Tibial artery (tissue), 4 donors: ENCODE data around the gene ACOT11.
"Not testable (repeated sequence)": the region's sequence is repeated elsewhere in the genome, so short reads cannot be mapped to it uniquely, and the experiment has no call there.

Experiments used
- DNase-seq, 2 donors: peaks; one replicate each; pipeline ENCODE4 v3.0.0-alpha.2; 2019
- H3K27ac ChIP-seq, 2 donors: fragments of 200-600 bp; sonication (generic) in 1 of 2; 1 replicate in 1 of 2; 2 replicates in 1 of 2; pipeline ENCODE4 v1.5.1; 2018 to 2019; ENCODE audit warnings: mild to moderate bottlenecking in 1 of 2
- H3K27me3 ChIP-seq, 2 donors: fragments of 200-600 bp; sonication (generic) in 1 of 2; one replicate each; pipeline versions ENCODE4 v1.5.1 to v1.6.0; 2016 to 2019
- H3K36me3 ChIP-seq, 3 donors: fragments of 200-600 bp; sonication (generic) in 2 of 3; one replicate each; pipeline ENCODE4 v1.5.1; 2016 to 2019; ENCODE audit warnings: mild to moderate bottlenecking in 2 of 3
- H3K4me1 ChIP-seq, 4 donors: fragments of 200-600 bp; sonication (generic) in 2 of 4; 1 replicate in 3 of 4; 2 replicates in 1 of 4; pipeline ENCODE4 v1.5.1; 2016 to 2019
- H3K4me3 ChIP-seq, 2 donors: fragments of 200-600 bp; sonication (generic) in 1 of 2; 1 replicate in 1 of 2; 2 replicates in 1 of 2; pipeline ENCODE4 v1.5.1; 2018 to 2019; ENCODE audit warnings: mild to moderate bottlenecking in 2 of 2
- H3K9me3 ChIP-seq, 3 donors: fragments of 200-600 bp; sonication (generic) in 1 of 3; one replicate each; pipeline ENCODE4 v1.5.1; 2016 to 2019
- CTCF ChIP-seq, 2 experiments: fragments of 200-600 bp in 1 of 2; fragments of 450-650 bp in 1 of 2; IDR thresholded peaks; one replicate each; pipeline ENCODE4 v1.5.1; 2017 to 2019; ENCODE audit warnings: antibody characterized with exemption in 2 of 2, mild to moderate bottlenecking in 1 of 2, moderate library complexity in 1 of 2
- intact Hi-C: fragments of 100-400 bp; cut with DNase I; formaldehyde crosslinking; loops from one replicate; pipeline ENCODE4 v1.15.0; 2023; ENCODE audit warnings: low total_unique reads

ACOT11 gene

DNA sequence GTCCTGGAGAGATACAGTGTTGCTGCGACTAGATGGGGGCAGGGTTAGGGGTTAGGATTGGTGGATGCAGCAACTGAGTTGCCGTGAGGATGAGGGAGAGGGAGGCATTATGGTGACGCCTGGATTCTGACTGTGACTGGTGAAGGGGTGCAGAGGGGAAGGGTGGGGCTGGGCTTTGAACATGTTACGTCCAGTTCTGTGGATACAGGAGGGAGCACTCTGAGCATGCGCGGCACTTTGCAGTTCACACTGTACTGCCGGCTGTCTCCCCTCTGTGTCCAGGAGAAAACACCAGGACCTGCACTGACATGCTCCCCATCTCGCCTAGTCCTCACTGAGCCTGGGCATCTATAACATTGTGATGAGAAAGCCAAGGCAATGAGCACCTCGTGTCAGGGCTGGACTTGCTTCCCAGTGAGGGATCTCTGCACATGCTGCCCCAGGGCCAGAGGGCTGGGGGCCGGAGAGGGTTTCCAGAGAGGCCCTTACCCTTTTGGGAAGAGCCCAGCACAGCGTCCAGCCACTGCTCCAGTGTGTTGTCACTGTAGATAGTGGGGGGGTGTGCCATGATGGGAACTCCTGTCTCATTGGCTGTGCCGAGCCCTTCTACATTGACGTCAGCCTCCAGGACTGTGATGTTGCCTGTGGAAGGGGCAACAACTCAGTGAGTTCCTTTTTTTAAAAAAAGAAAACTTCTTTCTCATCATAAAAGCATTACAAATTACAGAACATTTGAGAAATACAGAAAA lies 67.7 kb downstream of the ACOT11 start:
- Histone ChIP-seq H3K36me3 (peaks cover 0 to under 1% (median 0%) of the 10 kb centered on the region in 3 donors), H3K9me3 (no peaks in the 10 kb centered on the region), H3K4me3 (no peak overlapping the region), H3K27me3 (no peaks in the 10 kb centered on the region), H3K4me1 (peaks cover 0 to 11% (median 0%) of the 10 kb centered on the region in 4 donors), H3K27ac (no peak overlapping the region)
- intact Hi-C loops: no loop called here
- no peak for TF ChIP-seq CTCF (IDR thresholded peaks at IDR 0.05)
- DNase-seq: no peak

DNA sequence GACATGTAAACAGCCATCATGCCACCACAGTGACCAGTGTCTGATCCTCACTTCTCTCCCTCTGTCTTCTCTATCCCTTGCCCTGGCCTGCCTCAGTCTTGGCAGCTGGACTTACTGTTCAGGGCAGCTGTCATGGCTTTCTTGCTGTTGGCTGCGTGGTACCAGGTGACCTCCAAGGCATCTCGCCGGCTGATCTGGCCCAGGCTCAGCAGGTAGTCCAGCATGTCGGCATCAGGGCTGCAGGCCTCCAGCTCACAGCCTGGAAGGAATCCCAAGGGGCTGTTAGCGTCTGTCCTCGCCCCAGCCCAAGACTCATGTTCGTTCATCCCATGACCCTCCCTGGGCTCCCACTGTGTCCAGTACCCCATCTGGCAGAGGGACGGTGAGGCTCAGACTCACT lies 71.7 kb downstream of the ACOT11 start:
- intact Hi-C loops: no loop called here
- no peak for TF ChIP-seq CTCF (IDR thresholded peaks at IDR 0.05)
- no peaks in the 10 kb centered on the region for H3K36me3 ChIP-seq
- no peak overlapping the region for H3K27ac ChIP-seq
- H3K4me1 ChIP-seq: no peaks in the 10 kb centered on the region
- H3K9me3 ChIP-seq: no peaks in the 10 kb centered on the region
- H3K27me3 ChIP-seq: no peaks in the 10 kb centered on the region
- no peak overlapping the region for H3K4me3 ChIP-seq
- DNase-seq: no peak

- H3K36me3 ChIP-seq: no peaks in the 10 kb centered on the region
- no peak for TF ChIP-seq CTCF (IDR thresholded peaks at IDR 0.05)
- no peaks in the 10 kb centered on the region for H3K27me3 ChIP-seq
- H3K4me1 ChIP-seq: no peaks in the 10 kb centered on the region
- intact Hi-C loops: no loop called here
- H3K9me3 ChIP-seq: no peaks in the 10 kb centered on the region
- no peak for DNase-seq
- H3K27ac ChIP-seq: no peak within 1 kb of the TSS
- no peak within 1 kb of the TSS for H3K4me3 ChIP-seq
These were observed 75.4 kb downstream of the ACOT11 start, which contains the start of gene FAM151A for GRCh38 chr1:54623216-54624007. FAM151A (minus strand) TSS chr1:54623525; CDS start chr1:54623395, 130 bp downstream.

GRCh38 chr1:54624466-54625464 lies 76.7 kb downstream of the ACOT11 start:
- no peak overlapping the region for H3K4me3 ChIP-seq
- no peaks in the 10 kb centered on the region for H3K27me3 ChIP-seq
- H3K4me1 ChIP-seq: no peaks in the 10 kb centered on the region
- no peaks in the 10 kb centered on the region for H3K9me3 ChIP-seq
- intact Hi-C loops: no loop called here
- H3K36me3 ChIP-seq: no peaks in the 10 kb centered on the region
- H3K27ac ChIP-seq: no peak overlapping the region
- TF ChIP-seq CTCF (IDR thresholded peaks at IDR 0.05): no peak
- DNase-seq: no peak

DNA sequence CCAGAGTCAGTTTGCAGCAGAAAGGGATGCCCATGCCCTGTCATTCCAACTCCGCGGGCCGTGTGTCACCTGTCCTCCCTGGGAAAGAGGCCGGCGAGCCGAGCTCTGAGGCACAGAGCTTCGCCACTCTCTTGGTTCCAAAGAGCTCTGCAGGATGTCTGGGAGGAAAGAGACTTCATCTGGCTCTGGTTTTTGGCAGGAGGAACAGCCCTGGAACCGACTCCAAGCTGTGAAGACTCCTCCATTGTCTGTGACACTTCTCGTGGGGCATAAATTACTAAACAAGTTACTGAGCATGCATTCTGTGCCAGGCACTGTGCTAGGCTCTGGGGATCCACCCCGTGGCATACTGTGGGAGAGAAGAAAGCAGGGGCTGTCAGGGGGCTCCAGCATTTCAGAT lies 79.2 kb downstream of the ACOT11 start:
- Histone ChIP-seq H3K36me3 (no peaks in the 10 kb centered on the region), H3K27me3 (no peaks in the 10 kb centered on the region), H3K4me1 (no peaks in the 10 kb centered on the region), H3K9me3 (no peaks in the 10 kb centered on the region), H3K4me3 (no peak overlapping the region), H3K27ac (no peak overlapping the region)
- intact Hi-C loops: no loop called here
- no peak for TF ChIP-seq CTCF (IDR thresholded peaks at IDR 0.05)
- DNase-seq: no peak

DNA sequence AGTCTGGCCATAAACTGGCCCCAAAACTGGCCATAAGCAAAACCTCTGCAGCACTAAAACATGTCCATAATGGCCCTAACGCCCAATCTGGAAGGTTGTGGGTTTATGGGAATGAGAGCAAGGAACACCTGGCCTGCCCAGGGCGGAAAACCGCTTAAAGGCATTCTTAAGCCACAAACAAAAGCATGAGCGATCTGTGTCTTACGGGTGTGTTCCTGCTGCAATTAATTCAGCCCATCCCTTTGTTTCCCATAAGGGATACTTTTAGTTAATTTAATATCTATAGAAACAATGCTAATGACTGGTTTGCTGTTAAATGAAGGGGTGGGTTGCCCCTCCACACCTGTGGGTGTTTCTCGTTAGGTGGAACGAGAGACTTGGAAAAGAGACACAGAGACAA lies 87.8 kb downstream of the ACOT11 start:
- H3K4me3 ChIP-seq, H3K4me1 ChIP-seq, H3K27ac ChIP-seq, intact Hi-C loops, H3K9me3 ChIP-seq, DNase-seq, H3K27me3 ChIP-seq: not testable (repeated sequence)
- peaks cover 6 to 18% (median 11%) of the 10 kb centered on the region in 3 donors for H3K36me3 ChIP-seq

GRCh38 chr1:54636461-54637446 lies 88.7 kb downstream of the ACOT11 start:
- H3K9me3 ChIP-seq, H3K4me3 ChIP-seq, DNase-seq, H3K27ac ChIP-seq, H3K4me1 ChIP-seq, H3K27me3 ChIP-seq, intact Hi-C loops: not testable (repeated sequence)
- peaks cover 6 to 18% (median 11%) of the 10 kb centered on the region in 3 donors for H3K36me3 ChIP-seq
